NT2/D1 (cell line): ENCODE measurements around the gene CWC15.

Source experiments
- YY1 ChIP-seq: IDR thresholded peaks from 2 replicates; pipeline ENCODE4 v1.6.1; 2011; ENCODE audit not compliant: insufficient read length, insufficient read depth
- ZNF274 ChIP-seq: IDR thresholded peaks from 2 replicates; pipeline ENCODE4 v1.6.1; 2011; ENCODE audit warnings: mild to moderate bottlenecking, low read depth, low read length

DNA sequence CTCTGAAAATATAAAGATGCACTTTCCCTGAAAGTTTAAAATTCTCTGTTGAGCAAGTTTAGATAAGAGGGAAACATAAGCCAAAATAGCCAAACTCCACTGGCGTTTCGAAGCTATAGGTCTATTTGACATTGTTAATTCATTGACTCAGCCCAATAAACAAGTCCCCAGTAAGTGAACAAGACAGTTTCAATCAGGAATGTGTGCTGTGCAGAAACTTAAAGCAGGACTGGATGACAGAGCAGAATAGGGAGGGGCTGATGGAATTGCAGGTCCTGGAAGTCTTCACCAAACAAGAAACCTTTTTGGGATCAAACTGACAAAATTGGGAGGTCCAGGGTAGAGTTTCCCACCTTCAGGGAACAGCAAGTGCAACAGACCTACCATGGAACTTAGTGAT lies 42.8 kb upstream of the CWC15 start:
- TF ChIP-seq YY1 (no peak), ZNF274 (no peak)
